Measurements from ENCODE around the gene ARHGEF1.

DNA sequence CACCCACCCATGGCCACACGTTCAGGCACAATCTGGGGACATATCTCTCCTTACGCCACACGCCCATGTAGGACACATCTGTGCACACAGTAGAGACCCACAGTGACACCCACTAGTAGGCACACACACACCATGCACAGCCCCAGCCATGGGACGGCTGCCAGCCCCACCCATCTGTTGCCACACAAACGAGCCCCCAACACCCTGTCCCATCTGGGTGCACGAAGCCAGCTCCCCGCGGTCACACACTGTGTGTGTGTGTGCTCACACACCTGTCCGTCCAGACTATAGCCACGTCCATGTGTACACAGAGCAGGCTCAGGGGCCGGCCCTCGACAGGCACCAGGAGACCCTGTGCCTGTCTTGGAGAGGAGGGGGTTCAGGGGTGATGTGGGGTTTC, 34.7 kb downstream of the ARHGEF1 start:
- TF ChIP-seq, protein P1, sequence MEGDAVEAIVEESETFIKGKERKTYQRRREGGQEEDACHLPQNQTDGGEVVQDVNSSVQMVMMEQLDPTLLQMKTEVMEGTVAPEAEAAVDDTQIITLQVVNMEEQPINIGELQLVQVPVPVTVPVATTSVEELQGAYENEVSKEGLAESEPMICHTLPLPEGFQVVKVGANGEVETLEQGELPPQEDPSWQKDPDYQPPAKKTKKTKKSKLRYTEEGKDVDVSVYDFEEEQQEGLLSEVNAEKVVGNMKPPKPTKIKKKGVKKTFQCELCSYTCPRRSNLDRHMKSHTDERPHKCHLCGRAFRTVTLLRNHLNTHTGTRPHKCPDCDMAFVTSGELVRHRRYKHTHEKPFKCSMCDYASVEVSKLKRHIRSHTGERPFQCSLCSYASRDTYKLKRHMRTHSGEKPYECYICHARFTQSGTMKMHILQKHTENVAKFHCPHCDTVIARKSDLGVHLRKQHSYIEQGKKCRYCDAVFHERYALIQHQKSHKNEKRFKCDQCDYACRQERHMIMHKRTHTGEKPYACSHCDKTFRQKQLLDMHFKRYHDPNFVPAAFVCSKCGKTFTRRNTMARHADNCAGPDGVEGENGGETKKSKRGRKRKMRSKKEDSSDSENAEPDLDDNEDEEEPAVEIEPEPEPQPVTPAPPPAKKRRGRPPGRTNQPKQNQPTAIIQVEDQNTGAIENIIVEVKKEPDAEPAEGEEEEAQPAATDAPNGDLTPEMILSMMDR (IDR thresholded peaks at IDR 0.05): no peak
- TF ChIP-seq POLR2A (IDR thresholded peaks at IDR 0.05): no peak

Data from testis (tissue), 2 donors.